Measurements from ENCODE around the gene CHRNA4. TPM values are rescaled to one million over a fixed set of nuclear protein-coding genes. Genes with fewer than 3 reads are reported as not detected.

CHRNA4 gene
- polyA plus RNA-seq, 1 donor (not counting 4 experiments of a cell fraction or from before 2014, with no cell fraction given) = not detected

DNA sequence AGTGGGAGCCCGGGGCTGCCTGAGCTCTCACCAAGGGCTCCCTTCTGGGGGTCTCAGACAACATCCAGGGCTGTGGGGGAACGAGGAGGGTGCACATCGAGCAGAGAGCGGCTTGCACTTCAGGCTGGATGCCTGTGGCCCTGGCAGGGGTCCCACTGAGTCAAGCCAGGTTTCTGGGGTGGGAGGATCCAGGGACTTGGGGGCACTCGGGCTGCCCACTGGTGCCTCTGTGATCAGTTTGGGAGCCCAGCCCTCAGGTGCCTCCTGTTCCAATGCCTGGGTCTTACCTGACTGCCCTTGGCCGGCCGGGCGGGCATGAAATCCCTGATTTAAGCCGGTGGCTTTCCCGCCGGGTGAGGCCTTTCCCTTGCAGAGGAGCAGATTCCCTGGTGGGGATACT lies 67.7 kb downstream of the CHRNA4 start:
- Histone ChIP-seq H3K9me3 (ENCODE audit: control insufficient read depth, low read depth, low read length) (no peaks in the 10 kb centered on the region), H3K4me3 (ENCODE audit: control insufficient read depth in 2 of 3, extremely low read depth in 1 of 3, insufficient read depth in 2 of 3, low read depth in 1 of 3, low read length in 3 of 3) (no peak overlapping the region), H3K4me1 (ENCODE audit: control insufficient read depth, extremely low read depth, insufficient read depth, low read length) (no peaks in the 10 kb centered on the region), H3K27ac (ENCODE audit: control insufficient read depth, insufficient read depth, low read length) (no peak overlapping the region), H3K79me2 (ENCODE audit: control insufficient read depth, insufficient read depth, low read length) (no peaks in the 10 kb centered on the region), H4K20me1 (ENCODE audit: control insufficient read depth, extremely low read depth, insufficient read depth, low read length) (peaks cover 5% of the 10 kb centered on the region), H3K27me3 (ENCODE audit: control insufficient read depth, extremely low read depth, insufficient read depth, low read length) (peaks cover 26% of the 10 kb centered on the region), H3K36me3 (ENCODE audit: control insufficient read depth in 2 of 2, extremely low read depth in 1 of 2, insufficient read depth in 2 of 2, low read length in 2 of 2) (peaks cover 8 to 9% of the 10 kb centered on the region in 2 experiments), H2AFZ (ENCODE audit: control insufficient read depth, low read length) (no peak overlapping the region), H3K9ac (ENCODE audit: control insufficient read depth, extremely low read depth, insufficient read depth, low read length) (no peak overlapping the region), H3K9me1 (ENCODE audit: control insufficient read depth, extremely low read depth, insufficient read depth, low read length) (no peaks in the 10 kb centered on the region), H3K4me2 (ENCODE audit: control insufficient read depth, extremely low read depth, insufficient read depth, low read depth, low read length) (no peak overlapping the region)
- TF ChIP-seq, protein P1, sequence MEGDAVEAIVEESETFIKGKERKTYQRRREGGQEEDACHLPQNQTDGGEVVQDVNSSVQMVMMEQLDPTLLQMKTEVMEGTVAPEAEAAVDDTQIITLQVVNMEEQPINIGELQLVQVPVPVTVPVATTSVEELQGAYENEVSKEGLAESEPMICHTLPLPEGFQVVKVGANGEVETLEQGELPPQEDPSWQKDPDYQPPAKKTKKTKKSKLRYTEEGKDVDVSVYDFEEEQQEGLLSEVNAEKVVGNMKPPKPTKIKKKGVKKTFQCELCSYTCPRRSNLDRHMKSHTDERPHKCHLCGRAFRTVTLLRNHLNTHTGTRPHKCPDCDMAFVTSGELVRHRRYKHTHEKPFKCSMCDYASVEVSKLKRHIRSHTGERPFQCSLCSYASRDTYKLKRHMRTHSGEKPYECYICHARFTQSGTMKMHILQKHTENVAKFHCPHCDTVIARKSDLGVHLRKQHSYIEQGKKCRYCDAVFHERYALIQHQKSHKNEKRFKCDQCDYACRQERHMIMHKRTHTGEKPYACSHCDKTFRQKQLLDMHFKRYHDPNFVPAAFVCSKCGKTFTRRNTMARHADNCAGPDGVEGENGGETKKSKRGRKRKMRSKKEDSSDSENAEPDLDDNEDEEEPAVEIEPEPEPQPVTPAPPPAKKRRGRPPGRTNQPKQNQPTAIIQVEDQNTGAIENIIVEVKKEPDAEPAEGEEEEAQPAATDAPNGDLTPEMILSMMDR (optimal IDR thresholded peaks at IDR 0.05 in 1 of 3, IDR thresholded peaks at IDR 0.05 in 1 of 3, conservative IDR thresholded peaks at IDR 0.05 in 1 of 3; ENCODE audit: extremely low read depth in 1 of 3, insufficient read depth in 2 of 3, low read length in 3 of 3) = no peak
- no peak for TF ChIP-seq EZH2 (IDR thresholded peaks at IDR 0.05; ENCODE audit: low read length)
- FAIRE-seq (no peak), DNase-seq (ENCODE audit: low read depth, low spot score) (no peak)
- dilution Hi-C loops (cut with MboI; ENCODE audit: extremely low pct_ligation_motif_present, low sequenced_read_pairs) = no loop called here

Small RNA genes within 50 kb of the gene (small RNA-seq; reads per million reads assigned to genes)
- 0 to 0.50 (median 0.33) reads per million in 3 experiments for gene RNU6-994P (ENCODE audit: insufficient read length in 3 of 3, low read depth in 3 of 3, low replicate concordance in 1 of 3)

Other genes with a start within 250 kb of the CHRNA4 start
- 23.4 to 34.8 TPM (median 26.4 TPM) in 3 replicates for gene YTHDF1, start 145.2 kb downstream of the CHRNA4 start, polyA plus RNA-seq
- not detected in 3 replicates for gene BIRC7, start 125.4 kb downstream of the CHRNA4 start, polyA plus RNA-seq
- not detected in 3 replicates for gene NKAIN4, start 106.9 kb downstream of the CHRNA4 start, polyA plus RNA-seq
- gene ARFGAP1, start 88.5 kb downstream of the CHRNA4 start, polyA plus RNA-seq = 31.5 to 48.6 TPM (median 32.2 TPM) in 3 replicates
- gene COL20A1, start 68.2 kb downstream of the CHRNA4 start, polyA plus RNA-seq = not detected in 3 replicates
- 0.12 TPM in 1 of 3 replicates, not detected in the others for gene KCNQ2, start 111.3 kb upstream of the CHRNA4 start, polyA plus RNA-seq
- 0.12 to 0.77 TPM (median 0.31 TPM) in 3 replicates for gene EEF1A2, start 137.7 kb upstream of the CHRNA4 start, polyA plus RNA-seq
- gene PPDPF, start 159.4 kb upstream of the CHRNA4 start, polyA plus RNA-seq = 8.8 to 68.4 TPM (median 16.4 TPM) in 3 replicates
- 28.5 to 38.9 TPM (median 37.0 TPM) in 3 replicates for gene PTK6, start 176.0 kb upstream of the CHRNA4 start, polyA plus RNA-seq
- gene SRMS, start 186.4 kb upstream of the CHRNA4 start, polyA plus RNA-seq = 0.10 to 0.32 TPM (median 0.14 TPM) in 3 replicates
- 0.48 to 0.84 TPM (median 0.55 TPM) in 3 replicates for gene FNDC11, start 192.8 kb upstream of the CHRNA4 start, polyA plus RNA-seq
- 14.8 to 29.0 TPM (median 24.3 TPM) in 3 replicates for gene HELZ2, start 212.9 kb upstream of the CHRNA4 start, polyA plus RNA-seq